Stomach smooth muscle (tissue), 2 donors: ENCODE results near the gene E2F2.

ENCODE experiments used
- H3K27ac ChIP-seq: one replicate; pipeline ENCODE4 v1.7.0; 2013; ENCODE audit warnings: mild to moderate bottlenecking, low read length, inconsistent platforms
- H3K27me3 ChIP-seq, 2 donors: one replicate each; pipeline ENCODE4 v1.7.0; 2013; ENCODE audit warnings: low read length in 2 of 2; ENCODE audit not compliant: insufficient read depth in 2 of 2, control insufficient read depth in 1 of 2
- H3K36me3 ChIP-seq, 2 donors: one replicate each; pipeline ENCODE4 v1.7.0; 2013; ENCODE audit warnings: low read length in 2 of 2; ENCODE audit not compliant: control insufficient read depth in 2 of 2, insufficient read depth in 2 of 2
- H3K4me1 ChIP-seq: one replicate; pipeline ENCODE4 v1.7.0; 2013; ENCODE audit warnings: low read length; ENCODE audit not compliant: control insufficient read depth, insufficient read depth
- H3K4me3 ChIP-seq, 2 donors: one replicate each; pipeline ENCODE4 v1.7.0; 2013; ENCODE audit warnings: low read length in 2 of 2
- H3K9ac ChIP-seq, 2 donors: one replicate each; pipeline ENCODE4 v1.7.0; 2013; ENCODE audit warnings: low read length in 2 of 2, mild to moderate bottlenecking in 1 of 2
- H3K9me3 ChIP-seq, 2 donors: one replicate each; pipeline ENCODE4 v1.7.0; 2013; ENCODE audit warnings: low read length in 2 of 2; ENCODE audit not compliant: control insufficient read depth in 2 of 2
- donor health status: healthy.
- donor health status: Pancreatic carcinoma.

Gene E2F2

GRCh38 chr1:23466423-23466989 is 64.5 kb downstream of the E2F2 start:
- Histone ChIP-seq H3K27me3 (no peaks in the 10 kb centered on the region), H3K9ac (no peak overlapping the region), H3K36me3 (no peaks in the 10 kb centered on the region), H3K27ac (no peak overlapping the region), H3K9me3 (no peaks in the 10 kb centered on the region), H3K4me3 (no peak overlapping the region), H3K4me1 (peaks cover 7% of the 10 kb centered on the region)

DNA sequence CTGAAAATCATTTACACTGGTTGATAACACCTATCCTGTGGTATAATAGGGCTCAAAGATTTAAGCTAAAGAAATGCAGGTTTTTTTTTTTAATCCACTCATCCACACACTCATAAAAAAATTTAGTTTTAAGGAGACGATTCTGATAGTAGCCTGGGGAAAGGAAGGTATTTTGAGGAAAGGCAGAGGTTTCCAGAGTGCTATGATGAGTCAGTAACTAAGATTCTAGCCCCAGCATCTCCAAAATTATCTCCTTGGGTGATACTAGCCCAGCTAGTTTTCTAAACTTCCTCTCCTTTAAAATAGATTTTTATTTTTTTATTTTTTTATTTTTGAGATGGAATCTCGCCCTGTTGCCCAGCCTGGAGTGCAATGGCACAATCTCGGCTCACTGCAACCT is 67.7 kb downstream of the E2F2 start:
- Histone ChIP-seq H3K27me3 (no peaks in the 10 kb centered on the region), H3K36me3 (no peaks in the 10 kb centered on the region), H3K9ac (no peak overlapping the region), H3K9me3 (no peaks in the 10 kb centered on the region), H3K27ac (no peak overlapping the region), H3K4me3 (no peak overlapping the region), H3K4me1 (no peaks in the 10 kb centered on the region)

DNA sequence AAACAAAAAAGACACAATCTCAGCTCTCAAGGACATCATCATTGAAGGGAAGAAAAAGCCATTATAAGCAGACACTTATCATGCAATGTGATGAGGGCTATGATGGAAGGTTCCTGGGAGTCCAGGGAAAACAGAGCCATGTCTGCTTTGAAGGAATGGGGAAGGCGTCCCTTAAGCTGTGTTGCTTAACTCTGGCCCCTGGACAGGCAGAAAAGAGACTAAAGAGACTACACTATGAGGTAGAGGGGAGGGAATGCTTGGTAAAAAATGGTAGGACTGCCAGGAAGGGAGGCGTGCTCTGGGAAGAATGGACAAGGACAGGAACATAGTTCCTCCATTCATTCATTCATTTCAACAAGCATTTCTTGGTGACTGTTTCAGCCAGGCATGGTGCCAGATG is 68.3 kb downstream of the E2F2 start:
- Histone ChIP-seq H3K9me3 (no peaks in the 10 kb centered on the region), H3K27me3 (no peaks in the 10 kb centered on the region), H3K4me3 (no peak overlapping the region)

DNA sequence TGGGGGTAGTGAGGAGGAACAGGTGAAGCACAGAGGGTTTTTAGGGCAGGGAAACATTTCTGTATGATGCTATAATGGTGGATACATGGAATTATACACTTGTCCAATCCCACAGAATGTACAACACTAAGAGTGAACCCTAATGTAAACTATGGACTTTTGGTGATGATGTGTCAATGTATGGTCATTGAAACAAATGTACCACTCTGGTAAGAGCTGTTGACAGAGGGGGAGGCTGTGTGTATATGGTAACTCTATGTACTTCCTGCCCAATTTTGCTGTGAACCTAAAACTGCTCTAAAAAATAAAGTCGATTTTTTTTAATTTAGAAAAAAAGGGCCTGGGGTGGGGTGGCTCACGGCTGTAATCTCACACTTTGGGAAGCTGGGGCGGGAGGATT is 70.0 kb downstream of the E2F2 start:
- Histone ChIP-seq H3K27ac (no peak overlapping the region), H3K36me3 (peaks cover 0 to 5% of the 10 kb centered on the region in 2 donors), H3K4me1 (peaks cover 8% of the 10 kb centered on the region), H3K4me3 (no peak overlapping the region), H3K9ac (no peak overlapping the region), H3K27me3 (no peaks in the 10 kb centered on the region), H3K9me3 (no peaks in the 10 kb centered on the region)

More for the DNA sequence above, 68.3 kb downstream of the E2F2 start:
- H3K9ac ChIP-seq, result no peak overlapping the region
- no peak overlapping the region for H3K27ac ChIP-seq
- no peaks in the 10 kb centered on the region for H3K4me1 ChIP-seq
- no peaks in the 10 kb centered on the region for H3K36me3 ChIP-seq

GRCh38 chr1:23460519-23460918 is 70.5 kb downstream of the E2F2 start:
- Histone ChIP-seq H3K9ac (no peak overlapping the region), H3K27me3 (no peaks in the 10 kb centered on the region), H3K36me3 (peaks cover 0 to 9% of the 10 kb centered on the region in 2 donors), H3K27ac (no peak overlapping the region), H3K9me3 (no peaks in the 10 kb centered on the region), H3K4me3 (no peak overlapping the region), H3K4me1 (peaks cover 8% of the 10 kb centered on the region)

DNA sequence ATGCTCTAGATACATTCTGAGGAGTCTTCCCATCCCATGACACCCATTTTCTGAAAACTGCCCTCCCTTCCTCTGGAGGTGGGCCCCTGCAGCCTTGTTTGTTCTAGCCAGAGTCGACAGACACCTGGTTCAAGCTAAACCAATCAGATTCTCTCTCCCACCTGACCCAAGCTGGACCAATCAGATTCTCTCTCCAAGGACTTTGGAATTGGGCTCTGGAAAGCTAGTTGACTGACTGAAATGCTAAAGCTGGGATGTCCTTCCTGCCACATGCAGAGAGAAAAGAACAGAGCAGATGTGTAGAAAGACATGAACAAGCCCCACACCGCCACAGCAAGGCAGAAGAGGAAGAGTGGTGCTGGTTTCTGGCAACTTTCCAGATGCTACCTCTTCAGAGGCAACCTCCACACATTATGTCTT is 71.7 kb downstream of the E2F2 start:
- Histone ChIP-seq H3K4me1 (peaks cover 8% of the 10 kb centered on the region), H3K27me3 (no peaks in the 10 kb centered on the region), H3K4me3 (no peak overlapping the region), H3K9ac (no peak overlapping the region), H3K9me3 (no peaks in the 10 kb centered on the region), H3K36me3 (peaks cover 7 to 18% of the 10 kb centered on the region in 2 donors), H3K27ac (no peak overlapping the region)
